Activated CD8-positive, alpha-beta memory T cell treated with anti-CD3 and anti-CD28 coated beads, Interleukin-2, amount 10 ng/mL, durations not matched to agents 7 days and 5 days (primary cell): ENCODE data around the gene JMJD1C. TPM values are rescaled to one million over a fixed set of nuclear protein-coding genes. Genes with fewer than 3 reads are reported as not detected.

ENCODE experiments used
- ATAC-seq: fragments of 150-1000 bp; cut with Tn5 transposase; one replicate; pipeline ENCODE4 v1.10.0; 2021; ENCODE audit warnings: moderate library complexity
- CTCF ChIA-PET: fragments of 350-600 bp; sonication (Branson Sonifier 250); formaldehyde crosslinking; loops from one replicate; lab custom pipeline; 2021; ENCODE audit warnings: antibody characterized with exemption; lab: Charles Lee
- DNase-seq: peaks from one replicate; pipeline ENCODE4 v3.0.0-alpha.2; 2020
- H3K27ac Mint-ChIP-seq: one replicate; pipeline ENCODE4 v1.8.0; 2021; ENCODE audit warnings: mild to moderate bottlenecking, mixed read lengths
- H3K27me3 Mint-ChIP-seq: one replicate; pipeline ENCODE4 v1.8.0; 2021; ENCODE audit warnings: mixed read lengths
- H3K36me3 Mint-ChIP-seq: one replicate; pipeline ENCODE4 v1.8.0; 2021; ENCODE audit warnings: mild to moderate bottlenecking, mixed read lengths
- H3K4me1 Mint-ChIP-seq: one replicate; pipeline ENCODE4 v1.8.0; 2021; ENCODE audit warnings: mixed read lengths
- H3K4me3 Mint-ChIP-seq: one replicate; pipeline ENCODE4 v1.8.0; 2021; ENCODE audit warnings: mild to moderate bottlenecking, moderate library complexity, mixed read lengths
- H3K9me3 Mint-ChIP-seq: one replicate; pipeline ENCODE4 v1.8.0; 2022; ENCODE audit warnings: low read depth, mixed read lengths
- total RNA-seq, 2 experiments: library from RNA; stranded (reverse); gene quantifications; one replicate each; pipeline ENCODE4 v1.2.3, GENCODE V29; 2021

The JMJD1C gene
- total RNA-seq, 2 experiments from 2014 or later: 55.7 to 87.6 TPM

GRCh38 chr10:63171255-63171855, 294.4 kb downstream of the JMJD1C start:
- CTCF ChIA-PET: interaction anchor here (0.8 to 2.9 kb wide), 4 partner anchors 14 to 548 kb away, joined by 3 to 13 read pairs (median 4); no protein-coding TSS in a partner anchor
- Mint-ChIP-seq H3K4me3 (no peak overlapping the region), H3K9me3 (no peaks in the 10 kb centered on the region), H3K36me3 (peaks cover 69% of the 10 kb centered on the region), H3K27ac (peak overlapping the region; percentile 99), H3K4me1 (peaks cover 72% of the 10 kb centered on the region), H3K27me3 (no peaks in the 10 kb centered on the region)
- ATAC-seq: peak; percentile 9
- DNase-seq: no peak

DNA sequence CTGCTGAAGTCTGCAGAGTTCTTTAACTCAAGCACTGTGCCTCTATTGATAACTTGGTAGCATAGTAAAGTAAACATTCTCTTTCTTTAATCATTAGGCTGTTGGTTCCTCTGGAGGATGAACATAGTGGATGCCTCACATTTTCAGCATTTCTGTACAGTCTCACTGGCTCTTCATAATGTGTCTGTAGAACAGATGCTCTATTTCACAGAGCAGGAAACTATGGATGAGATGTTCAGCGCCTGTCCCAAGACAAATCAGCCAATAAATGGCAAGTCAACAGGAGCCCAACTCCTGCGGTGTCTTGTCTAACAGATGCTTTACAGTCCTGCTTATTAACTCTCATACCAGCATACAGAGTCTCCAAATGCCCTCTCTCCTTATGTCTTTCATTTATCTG, 296.2 kb downstream of the JMJD1C start:
- H3K4me3 Mint-ChIP-seq: no peak overlapping the region
- no peak for DNase-seq
- peaks cover 64% of the 10 kb centered on the region for H3K36me3 Mint-ChIP-seq
- no peaks in the 10 kb centered on the region for H3K9me3 Mint-ChIP-seq
- peaks cover 69% of the 10 kb centered on the region for H3K4me1 Mint-ChIP-seq
- no peak for ATAC-seq
- no peak overlapping the region for H3K27ac Mint-ChIP-seq
- CTCF ChIA-PET: interaction anchor here (2.9 to 6.5 kb wide), 3 partner anchors 12 to 550 kb away, joined by 13 to 106 read pairs (median 57); no protein-coding TSS in a partner anchor
- no peaks in the 10 kb centered on the region for H3K27me3 Mint-ChIP-seq

DNA sequence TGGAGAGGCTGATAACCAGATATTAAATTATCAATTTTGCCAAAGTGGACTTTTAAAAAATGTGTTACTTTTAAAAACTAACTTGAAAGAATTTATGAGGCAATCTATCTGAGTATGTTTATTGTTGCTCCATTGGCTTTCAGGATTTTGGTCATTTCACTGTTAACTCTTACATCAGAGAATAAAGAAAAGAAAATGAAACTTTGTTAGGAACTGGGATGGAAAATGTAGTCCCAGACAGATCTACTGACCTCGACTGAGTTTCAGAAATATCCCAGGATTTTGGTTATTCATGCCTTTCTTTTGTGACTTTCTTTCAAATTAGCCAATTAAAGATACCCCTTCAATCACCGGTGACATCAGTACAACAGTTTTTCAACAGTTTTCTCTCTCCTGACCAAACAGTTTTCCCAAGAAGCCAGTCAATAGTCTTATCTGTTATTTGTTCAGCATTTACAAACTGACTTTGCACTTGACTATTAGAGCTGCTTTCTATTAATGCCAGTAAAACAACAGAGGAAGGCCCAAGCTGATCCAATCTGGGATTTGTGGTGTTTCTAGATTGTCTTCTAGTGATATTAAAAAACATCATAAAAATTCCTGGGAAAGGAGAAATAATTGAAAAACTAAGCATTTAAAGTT, 296.8 kb downstream of the JMJD1C start:
- H3K36me3 Mint-ChIP-seq: peaks cover 59% of the 10 kb centered on the region
- no peaks in the 10 kb centered on the region for H3K9me3 Mint-ChIP-seq
- peaks cover 62% of the 10 kb centered on the region for H3K4me1 Mint-ChIP-seq
- DNase-seq: no peak
- H3K27ac Mint-ChIP-seq: peak overlapping the region; percentile 37
- no peak for ATAC-seq
- H3K4me3 Mint-ChIP-seq: no peak overlapping the region
- CTCF ChIA-PET: interaction anchor here (3.9 to 6.5 kb wide), 3 partner anchors 12 to 550 kb away, joined by 57 to 106 read pairs (median 77); no protein-coding TSS in a partner anchor
- no peaks in the 10 kb centered on the region for H3K27me3 Mint-ChIP-seq

- Mint-ChIP-seq H3K36me3 (peaks cover 44% of the 10 kb centered on the region), H3K27me3 (no peaks in the 10 kb centered on the region), H3K27ac (no peak overlapping the region), H3K4me1 (peaks cover 44% of the 10 kb centered on the region), H3K9me3 (no peaks in the 10 kb centered on the region), H3K4me3 (no peak overlapping the region)
- DNase-seq: no peak
- CTCF ChIA-PET: interaction anchor here (0.5 to 6.5 kb wide), 38 partner anchors 9 to 653 kb away, joined by 3 to 106 read pairs (median 4); no protein-coding TSS in a partner anchor
- peak; percentile 59 for ATAC-seq
Observed at GRCh38 chr10:63166742-63167258, 299.0 kb downstream of the JMJD1C start.

DNA sequence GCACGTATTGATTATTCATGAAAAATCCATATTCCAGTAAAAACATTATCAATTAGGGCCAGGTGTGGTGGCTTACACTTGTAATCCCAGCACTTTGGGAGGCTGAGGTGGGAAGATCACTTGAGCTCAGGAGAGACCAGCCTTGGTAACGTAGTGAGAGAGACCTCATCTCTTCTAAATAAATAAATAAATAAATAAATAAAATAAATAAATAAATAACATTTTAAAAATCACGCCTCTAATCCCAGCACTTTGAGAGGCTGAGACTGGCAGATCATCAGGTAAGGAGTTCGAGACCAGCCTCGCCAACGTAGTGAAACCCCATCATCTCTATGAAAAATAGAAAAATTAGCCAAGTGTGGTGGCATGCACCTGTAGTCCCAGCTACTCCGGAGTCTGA, 300.5 kb downstream of the JMJD1C start:
- H3K4me3 Mint-ChIP-seq: no peak overlapping the region
- DNase-seq (no peak), ATAC-seq (no peak)
- H3K9me3 Mint-ChIP-seq: no peaks in the 10 kb centered on the region
- CTCF ChIA-PET: interaction anchor here (0.8 to 6.5 kb wide), 7 partner anchors 8 to 554 kb away, joined by 3 to 106 read pairs (median 18); partner anchors contain the start of gene NRBF2
- H3K4me1 Mint-ChIP-seq: peaks cover 33% of the 10 kb centered on the region
- no peak overlapping the region for H3K27ac Mint-ChIP-seq
- no peaks in the 10 kb centered on the region for H3K27me3 Mint-ChIP-seq
- H3K36me3 Mint-ChIP-seq: peaks cover 32% of the 10 kb centered on the region

- H3K36me3 Mint-ChIP-seq: peaks cover 22% of the 10 kb centered on the region
Observed at GRCh38 chr10:63164166-63164623, 301.6 kb downstream of the JMJD1C start.

DNA sequence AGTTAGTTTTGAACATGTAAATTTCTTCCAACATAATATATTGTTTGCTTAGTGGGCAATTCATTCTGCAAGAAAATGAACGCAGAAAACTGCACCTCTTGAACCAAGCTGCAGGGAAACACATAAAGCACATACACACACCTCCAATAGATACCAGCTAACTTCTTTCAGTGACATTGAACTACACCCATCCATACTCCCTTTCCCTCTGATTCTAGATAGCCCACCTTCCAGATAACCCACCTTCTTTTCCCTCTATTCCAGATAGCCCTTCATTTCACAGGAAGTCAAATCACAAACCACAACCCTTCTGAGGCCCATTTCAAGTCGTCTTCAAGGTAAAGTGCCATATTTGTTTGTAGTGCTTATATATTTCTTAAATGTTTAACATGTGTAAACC, 304.2 kb downstream of the JMJD1C start:
- Mint-ChIP-seq H3K4me1 (peaks cover 21% of the 10 kb centered on the region), H3K4me3 (no peak overlapping the region), H3K9me3 (no peaks in the 10 kb centered on the region), H3K27ac (no peak overlapping the region), H3K27me3 (no peaks in the 10 kb centered on the region), H3K36me3 (peaks cover 10% of the 10 kb centered on the region)
- ATAC-seq (no peak), DNase-seq (no peak)
- CTCF ChIA-PET: interaction anchor here (0.8 to 4.6 kb wide), 5 partner anchors 16 to 559 kb away, joined by 3 to 18 read pairs (median 4); no protein-coding TSS in a partner anchor

More at GRCh38 chr10:63164166-63164623, 301.6 kb downstream of the JMJD1C start:
- DNase-seq (no peak), ATAC-seq (no peak)
- no peak overlapping the region for H3K4me3 Mint-ChIP-seq
- no peaks in the 10 kb centered on the region for H3K9me3 Mint-ChIP-seq
- H3K27ac Mint-ChIP-seq: peak overlapping the region; percentile 28
- CTCF ChIA-PET: interaction anchor here (0.8 to 6.5 kb wide), 4 partner anchors 9 to 555 kb away, joined by 3 to 106 read pairs (median 10); partner anchors contain the start of gene NRBF2
- peaks cover 24% of the 10 kb centered on the region for H3K4me1 Mint-ChIP-seq
- no peaks in the 10 kb centered on the region for H3K27me3 Mint-ChIP-seq

GRCh38 chr10:63157845-63158624, 307.7 kb downstream of the JMJD1C start:
- DNase-seq: peak; percentile 70
- Mint-ChIP-seq H3K27me3 (no peaks in the 10 kb centered on the region), H3K36me3 (peaks cover 19% of the 10 kb centered on the region), H3K4me1 (peaks cover 21% of the 10 kb centered on the region), H3K27ac (peak overlapping the region; percentile 46), H3K4me3 (no peak overlapping the region), H3K9me3 (no peaks in the 10 kb centered on the region)
- CTCF ChIA-PET: interaction anchor here (0.6 to 5.4 kb wide), 33 partner anchors 9 to 910 kb away, joined by 3 to 57 read pairs (median 4); partner anchors contain the start of genes EGR2 and NRBF2
- ATAC-seq: peak; percentile 82

DNA sequence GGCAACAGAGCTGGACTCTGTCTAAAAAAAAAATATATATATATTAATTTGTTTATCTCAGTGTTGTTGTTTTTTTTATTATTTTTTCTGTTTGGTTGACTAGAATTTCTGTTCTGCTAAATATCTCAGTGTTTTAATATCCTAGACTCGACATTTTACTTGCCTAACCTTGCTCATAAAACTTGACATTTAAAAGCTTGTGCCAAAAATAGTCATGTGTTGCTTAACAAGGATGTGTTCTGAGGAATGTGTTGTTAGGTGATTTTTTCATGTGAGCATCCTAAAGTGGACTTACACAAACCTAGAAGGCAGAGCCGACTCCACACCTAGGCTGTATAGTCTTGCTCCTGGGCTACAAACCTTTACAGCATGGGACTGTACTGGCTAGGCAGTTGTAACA, 309.5 kb downstream of the JMJD1C start:
- CTCF ChIA-PET: interaction anchor here (2.3 to 5.4 kb wide), 6 partner anchors 11 to 563 kb away, joined by 7 to 57 read pairs (median 26); partner anchors contain the start of gene NRBF2
- no peak overlapping the region for H3K27ac Mint-ChIP-seq
- no peak for ATAC-seq

GRCh38 chr10:63155388-63156020, 310.3 kb downstream of the JMJD1C start:
- CTCF ChIA-PET: interaction anchor here (1.3 to 5.4 kb wide), 5 partner anchors 12 to 564 kb away, joined by 4 to 57 read pairs (median 25); no protein-coding TSS in a partner anchor
- H3K27me3 Mint-ChIP-seq: no peaks in the 10 kb centered on the region
- ATAC-seq (no peak), DNase-seq (no peak)
- no peaks in the 10 kb centered on the region for H3K9me3 Mint-ChIP-seq
- H3K36me3 Mint-ChIP-seq: peaks cover 20% of the 10 kb centered on the region
- peaks cover 13% of the 10 kb centered on the region for H3K4me1 Mint-ChIP-seq
- H3K4me3 Mint-ChIP-seq: no peak overlapping the region
- peak overlapping the region; percentile 65 for H3K27ac Mint-ChIP-seq

More for the DNA sequence above, 309.5 kb downstream of the JMJD1C start:
- no peak for DNase-seq
- no peak overlapping the region for H3K4me3 Mint-ChIP-seq
- no peaks in the 10 kb centered on the region for H3K9me3 Mint-ChIP-seq
- peaks cover 13% of the 10 kb centered on the region for H3K4me1 Mint-ChIP-seq
- H3K27me3 Mint-ChIP-seq: no peaks in the 10 kb centered on the region
- peaks cover 20% of the 10 kb centered on the region for H3K36me3 Mint-ChIP-seq

GRCh38 chr10:63154546-63155387, 311.0 kb downstream of the JMJD1C start:
- CTCF ChIA-PET: interaction anchor here (1.3 to 5.4 kb wide), 4 partner anchors 13 to 560 kb away, joined by 4 to 57 read pairs (median 16); no protein-coding TSS in a partner anchor
- no peaks in the 10 kb centered on the region for H3K9me3 Mint-ChIP-seq
- peaks cover 22% of the 10 kb centered on the region for H3K36me3 Mint-ChIP-seq
- no peak overlapping the region for H3K4me3 Mint-ChIP-seq
- no peak for DNase-seq
- no peaks in the 10 kb centered on the region for H3K27me3 Mint-ChIP-seq
- no peak for ATAC-seq
- H3K4me1 Mint-ChIP-seq: peaks cover 13% of the 10 kb centered on the region
- H3K27ac Mint-ChIP-seq: no peak overlapping the region
